ENCODE data around the gene BSN.
"Not testable (repeated sequence)": the region's sequence is repeated elsewhere in the genome, so short reads cannot be mapped to it uniquely, and the experiment has no call there.

Gene BSN

DNA sequence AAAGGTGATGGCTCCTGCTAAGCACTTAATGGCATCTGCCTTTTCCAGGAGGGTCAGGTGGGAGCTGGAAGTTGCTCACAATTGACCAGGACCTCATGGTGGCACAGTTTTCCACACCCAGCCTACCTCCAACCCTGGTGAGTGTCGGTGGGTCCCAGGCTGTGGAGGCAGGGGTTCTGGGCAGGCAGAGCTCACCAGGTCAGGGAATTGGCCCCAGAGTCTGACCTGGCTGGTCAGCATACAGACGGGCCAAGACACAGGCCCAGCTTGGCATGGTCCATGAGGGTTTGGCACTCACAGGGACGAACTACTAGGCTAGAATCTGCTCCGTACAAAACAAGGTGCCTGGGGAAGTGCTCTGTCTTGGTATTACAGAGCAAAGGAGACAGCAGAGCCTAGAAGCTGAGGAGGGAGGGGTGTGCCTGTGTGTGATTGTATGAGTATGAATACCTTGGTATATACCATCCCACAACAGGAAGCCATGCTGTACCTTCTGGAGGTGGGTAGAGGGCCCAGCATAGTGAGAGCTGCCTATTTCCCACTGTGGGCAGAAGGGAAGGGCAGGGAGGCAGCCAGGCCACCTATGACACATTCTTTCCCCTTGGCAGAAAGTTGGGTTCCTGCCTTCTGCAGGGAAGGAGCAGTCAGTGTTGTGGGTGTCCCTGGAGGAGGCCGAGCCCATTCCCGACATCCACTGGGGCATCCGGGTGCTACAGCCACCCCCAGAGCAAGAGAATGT is 126.4 kb downstream of the BSN start:
- DNase-seq, result no peak

GRCh38 chr3:49681232-49681522 is 126.9 kb downstream of the BSN start:
- DNase-seq, result no peak

GRCh38 chr3:49681543-49681942 is 127.3 kb downstream of the BSN start:
- DNase-seq, result no peak

DNA sequence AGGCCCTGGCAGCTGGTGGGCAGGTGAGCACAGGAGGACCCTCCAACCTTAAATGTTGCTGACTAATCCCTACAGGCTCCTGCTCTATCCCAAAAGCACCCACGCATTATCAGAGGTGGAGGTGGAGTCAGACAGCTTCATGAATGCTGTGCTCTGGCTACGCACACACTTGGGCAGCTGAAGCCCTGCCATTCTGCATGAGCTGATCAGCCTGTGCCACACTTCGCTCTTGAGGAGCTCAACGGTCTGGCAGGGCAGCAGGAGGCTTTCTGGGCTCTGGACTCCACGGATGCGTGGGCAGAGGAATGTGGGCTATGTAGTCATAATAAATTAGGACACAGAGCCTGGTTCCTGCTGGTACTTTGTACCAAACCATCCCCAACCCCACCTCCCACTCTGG is 128.9 kb downstream of the BSN start:
- no peak for DNase-seq

GRCh38 chr3:49684453-49684852 is 130.2 kb downstream of the BSN start:
- not testable (repeated sequence) for DNase-seq

- not testable (repeated sequence) for DNase-seq
Measured at GRCh38 chr3:49685103-49685502, 130.8 kb downstream of the BSN start.

- DNase-seq, result not testable (repeated sequence)
Measured at GRCh38 chr3:49685846-49686245, 131.6 kb downstream of the BSN start.

- not testable (repeated sequence) for DNase-seq
Measured at GRCh38 chr3:49686346-49686745, 132.1 kb downstream of the BSN start.

GRCh38 chr3:49686769-49687423 is 132.6 kb downstream of the BSN start:
- not testable (repeated sequence) for DNase-seq

- not testable (repeated sequence) for DNase-seq
Measured at GRCh38 chr3:49687424-49687795, 133.1 kb downstream of the BSN start.

GRCh38 chr3:49688338-49689045 is 134.2 kb downstream of the BSN start:
- not testable (repeated sequence) for DNase-seq

- peak; percentile 96 for DNase-seq
Measured at GRCh38 chr3:49689046-49689907, 135.0 kb downstream of the BSN start, which contains the start of the genes MST1 and RNF123. Gene MST1, minus strand, starts transcription at chr3:49689474. Its CDS starts 783 bp downstream, at chr3:49688691. Gene RNF123, plus strand, starts transcription at chr3:49689557. Its CDS starts 1,609 bp downstream, at chr3:49691166.

DNA sequence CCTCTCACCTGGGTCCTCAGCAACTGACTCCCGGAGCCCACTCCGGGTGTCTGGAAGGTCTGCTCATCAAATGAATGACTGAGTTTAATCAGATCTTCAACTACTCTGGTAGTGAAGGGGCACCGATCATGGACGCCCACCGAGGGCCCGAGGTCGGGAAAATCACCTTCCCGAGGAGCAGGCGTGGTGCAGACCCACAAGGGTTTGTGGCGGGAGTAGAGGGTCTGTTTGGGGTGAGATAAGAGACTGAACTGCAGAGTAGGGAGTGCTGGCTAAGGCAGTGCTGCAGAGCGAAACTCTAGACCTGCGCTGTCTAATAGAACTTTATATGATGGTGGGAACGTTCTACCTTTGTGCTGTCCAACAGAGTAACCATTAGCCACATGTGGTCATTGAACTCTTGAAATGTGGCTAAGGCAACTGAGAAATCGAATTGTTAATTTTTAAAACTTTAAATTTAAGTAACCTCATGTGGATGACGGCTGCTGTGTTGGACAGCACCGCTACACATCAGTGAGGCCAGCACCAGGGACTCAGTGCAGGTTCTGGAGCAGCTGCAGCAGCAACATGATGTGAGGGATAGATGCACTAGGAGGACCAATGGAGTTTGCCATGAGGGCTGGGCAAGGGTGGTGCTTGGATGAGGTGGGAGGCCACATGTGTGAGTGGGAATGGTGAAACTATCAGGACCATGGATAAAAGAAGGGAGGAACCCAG is 135.8 kb downstream of the BSN start:
- DNase-seq, result not testable (repeated sequence)

DNA sequence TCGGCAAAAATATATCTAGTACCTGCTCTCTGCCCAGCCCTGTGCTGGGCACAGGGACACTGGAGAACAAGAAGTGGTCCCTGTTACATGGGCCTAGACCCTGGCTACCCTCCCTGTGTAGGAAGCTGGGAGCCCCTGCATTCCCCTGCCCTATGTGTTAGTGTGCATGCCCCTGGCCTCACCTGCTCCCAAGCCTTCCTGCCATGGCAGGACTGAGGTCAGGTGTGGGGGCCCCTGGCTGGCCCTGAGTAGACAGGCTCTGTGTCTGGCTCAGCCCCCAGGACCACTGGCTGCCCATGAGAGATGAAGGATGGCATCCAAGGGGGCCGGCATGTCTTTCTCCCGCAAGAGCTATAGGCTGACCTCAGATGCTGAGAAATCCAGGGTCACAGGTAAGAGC is 136.6 kb downstream of the BSN start:
- not testable (repeated sequence) for DNase-seq

DNA sequence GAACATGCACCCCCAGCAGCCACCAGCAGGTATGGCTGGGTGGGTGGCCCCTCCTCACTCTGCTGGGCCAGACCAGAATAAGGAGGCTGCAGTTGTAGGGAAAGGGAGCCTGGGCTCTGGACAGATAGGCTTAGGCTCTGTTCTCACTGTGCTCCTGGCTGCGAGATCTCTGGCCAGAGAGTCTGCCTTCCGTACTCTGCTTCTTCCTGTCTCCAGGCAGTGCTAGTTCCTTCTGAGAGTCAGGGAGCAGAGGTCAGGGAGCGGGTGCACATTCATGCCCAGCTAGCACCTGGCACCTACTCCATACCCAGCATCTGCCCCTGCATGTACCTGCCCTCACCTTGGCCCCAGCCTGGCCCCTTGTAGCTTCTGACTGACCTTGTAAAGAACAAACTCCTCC is 137.2 kb downstream of the BSN start:
- not testable (repeated sequence) for DNase-seq

DNA sequence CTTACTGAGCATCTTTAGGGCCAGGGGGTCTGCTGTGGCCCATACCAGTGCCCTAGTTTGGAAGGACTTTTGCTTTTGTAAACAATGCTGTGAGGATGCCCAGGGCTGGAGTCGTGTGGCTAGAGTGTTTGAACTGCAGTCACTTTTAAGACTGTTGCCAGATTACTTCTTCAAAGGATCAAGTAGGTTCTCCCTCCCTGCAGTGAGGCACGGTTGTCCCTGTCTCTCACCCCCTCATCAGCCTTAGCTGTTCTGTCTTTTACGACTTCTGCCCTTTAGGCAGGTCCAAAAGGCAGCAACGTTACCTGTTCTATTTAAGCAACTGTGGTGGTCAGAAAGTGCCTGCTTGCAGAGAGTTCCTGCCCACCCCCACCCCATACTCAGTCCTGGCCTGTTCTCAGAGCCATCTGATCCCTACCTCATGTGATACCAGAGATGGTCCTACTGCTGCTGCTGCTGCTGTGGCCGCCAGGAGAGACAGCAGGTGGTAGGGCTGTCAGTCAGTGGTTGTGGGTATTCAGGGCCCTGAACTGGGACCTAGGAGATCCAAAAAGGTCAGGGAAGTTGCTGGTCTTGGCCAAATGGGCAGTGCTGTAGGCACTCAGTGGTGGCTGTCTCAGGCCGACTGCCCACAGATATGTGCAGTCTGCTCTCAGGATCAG is 140.3 kb downstream of the BSN start:
- DNase-seq, result not testable (repeated sequence)

DNA sequence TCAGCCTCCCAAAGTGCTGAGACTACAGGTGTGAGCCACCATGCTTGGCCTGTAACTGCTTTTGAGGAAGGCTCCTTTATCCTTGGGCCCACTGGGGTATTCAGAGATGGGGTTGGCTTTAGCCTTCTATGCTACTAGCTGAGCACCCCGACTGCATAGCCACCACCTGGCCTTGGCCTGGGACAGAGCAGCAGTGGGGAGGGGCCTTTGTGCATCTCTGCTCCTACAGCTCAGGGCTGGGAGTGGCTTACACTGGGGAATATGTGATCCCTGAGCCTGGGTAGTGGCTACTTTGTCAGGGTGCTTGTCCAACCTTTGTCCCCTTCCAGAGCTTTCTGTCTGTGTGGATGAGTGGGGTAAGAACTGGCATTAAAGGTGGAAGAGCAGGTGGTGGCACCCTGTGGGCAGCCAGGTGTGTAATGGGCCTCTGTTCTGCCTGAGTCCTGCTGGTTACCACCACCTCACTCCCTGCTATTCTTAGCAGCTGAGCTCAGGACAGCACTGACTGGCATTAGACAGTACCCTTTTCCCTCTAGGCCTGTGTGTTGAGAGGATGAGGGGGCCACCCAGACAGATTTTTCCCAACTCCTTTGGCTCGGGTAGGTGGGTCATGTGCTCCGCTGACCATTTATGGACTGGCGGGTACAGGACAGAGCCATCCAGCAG is 141.2 kb downstream of the BSN start:
- not testable (repeated sequence) for DNase-seq

GRCh38 chr3:49699281-49699979 is 145.2 kb downstream of the BSN start:
- no peak for DNase-seq

- DNase-seq, result no peak
Measured at GRCh38 chr3:49700014-49700413, 145.7 kb downstream of the BSN start.

- DNase-seq, result no peak
Measured at GRCh38 chr3:49700453-49701128, 146.3 kb downstream of the BSN start.

All from right forelimb (tissue), 1 donor.